NCI-H2081 (cell line): Measurements from ENCODE around the gene GPR15LG.

Experiments used
- DNase-seq, 2 experiments: peaks; one replicate each; lab custom pipeline; 2025; lab: John Stamatoyannopoulos, UW

Gene GPR15LG

DNA sequence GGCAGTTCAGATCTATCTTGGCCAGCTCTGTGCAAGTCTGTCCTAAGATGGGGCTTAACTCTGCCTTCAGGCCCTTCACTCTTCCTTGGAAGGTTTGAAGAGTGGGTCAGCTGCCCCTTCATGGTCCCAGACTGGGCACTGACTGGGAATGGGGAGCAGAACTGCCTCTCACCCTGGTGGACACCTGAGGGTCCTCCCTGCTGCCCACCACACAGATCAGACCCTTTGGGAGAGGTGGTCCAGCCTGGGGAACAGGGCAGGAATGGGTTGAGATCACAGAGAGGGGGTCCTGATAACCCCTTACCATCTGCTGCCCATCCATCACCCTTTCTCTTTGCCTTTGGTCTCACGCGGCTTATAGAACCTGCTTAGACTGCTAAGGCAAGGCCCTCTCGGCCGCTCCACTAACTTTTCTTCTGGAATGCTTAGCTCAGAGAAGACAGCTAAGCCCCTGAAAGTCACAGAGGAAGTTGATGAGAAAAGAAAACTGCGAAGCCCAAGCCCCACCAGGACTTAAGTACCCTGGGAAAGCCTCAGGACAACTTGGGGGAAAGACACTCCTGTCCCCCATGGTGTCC is 20.3 kb downstream of the GPR15LG start:
- DNase-seq = no peak

DNA sequence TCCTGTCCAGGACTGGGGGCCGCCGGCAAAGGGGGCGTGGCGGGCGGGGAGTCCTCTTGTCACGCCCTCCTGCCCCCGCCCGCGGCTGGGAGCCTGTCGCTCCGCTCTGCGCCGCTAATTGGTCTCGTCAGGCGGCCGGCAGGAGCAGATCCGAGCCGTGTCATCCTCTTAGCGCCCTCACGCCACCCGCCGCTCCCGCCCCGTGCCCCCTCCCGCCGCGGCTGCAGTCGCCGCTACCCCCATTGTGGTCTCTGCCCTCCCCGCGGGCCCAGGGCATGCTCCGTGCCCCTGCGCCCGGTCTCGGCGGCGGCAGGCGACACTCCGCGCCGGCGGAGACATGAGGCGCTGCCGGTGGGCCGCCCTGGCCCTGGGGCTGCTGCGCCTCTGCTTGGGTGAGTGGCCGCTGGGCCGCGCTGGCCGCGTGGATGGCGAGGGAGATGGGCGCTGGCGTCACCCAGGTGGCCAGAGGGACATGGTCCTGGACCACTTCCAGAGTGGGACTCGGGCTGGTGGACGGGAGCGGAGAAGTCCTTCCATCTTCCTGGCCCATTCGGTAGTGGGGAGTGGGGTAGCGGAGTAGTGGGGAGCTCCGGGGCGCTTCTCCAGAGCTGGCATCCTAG is 20.9 kb downstream of the GPR15LG start, which contains the start of gene CDHR1:
CDHR1 (plus strand) TSS at position 114 of the 620 bp plus-strand sequence; CDS start at position 338, 224 bp downstream.
- DNase-seq = peak in 1 of 2 experiments; percentile 21

DNA sequence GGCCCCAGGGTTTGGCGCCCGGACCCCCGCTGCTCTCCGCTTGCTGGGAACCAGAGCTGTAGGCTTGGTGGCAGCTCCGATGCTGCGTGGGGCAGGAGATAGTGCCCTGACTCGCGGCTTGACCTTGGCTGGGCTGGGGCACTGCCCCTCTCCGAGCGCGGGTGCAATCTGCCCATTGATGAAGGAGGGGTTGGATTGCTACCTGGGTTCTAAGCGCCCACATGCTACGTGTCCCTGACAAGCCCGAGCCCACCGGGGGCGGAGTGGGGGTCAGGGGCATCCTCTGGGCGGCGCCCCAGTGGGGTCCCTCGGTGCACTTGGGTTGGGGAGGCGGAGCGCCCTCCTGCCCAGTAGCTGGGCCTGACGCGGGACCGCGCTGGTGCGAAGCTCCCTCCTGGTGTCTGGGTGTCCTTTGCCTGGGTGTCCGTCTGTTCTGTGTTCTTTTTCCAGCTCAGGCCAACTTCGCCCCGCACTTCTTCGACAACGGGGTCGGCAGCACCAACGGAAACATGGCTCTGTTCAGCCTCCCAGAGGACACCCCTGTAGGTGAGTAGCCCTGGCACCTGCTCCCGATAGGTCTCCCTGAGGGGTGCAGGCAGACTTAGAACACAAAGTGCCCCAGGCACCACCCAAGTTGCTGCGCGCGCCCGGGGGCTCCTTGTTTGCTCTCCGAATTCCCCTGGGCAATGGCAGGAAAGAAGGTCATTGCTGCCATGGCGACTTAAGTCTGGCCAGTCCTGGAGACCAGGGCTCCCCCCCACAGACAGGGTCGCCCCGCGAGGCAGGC is 21.6 kb downstream of the GPR15LG start:
- DNase-seq = no peak

DNA sequence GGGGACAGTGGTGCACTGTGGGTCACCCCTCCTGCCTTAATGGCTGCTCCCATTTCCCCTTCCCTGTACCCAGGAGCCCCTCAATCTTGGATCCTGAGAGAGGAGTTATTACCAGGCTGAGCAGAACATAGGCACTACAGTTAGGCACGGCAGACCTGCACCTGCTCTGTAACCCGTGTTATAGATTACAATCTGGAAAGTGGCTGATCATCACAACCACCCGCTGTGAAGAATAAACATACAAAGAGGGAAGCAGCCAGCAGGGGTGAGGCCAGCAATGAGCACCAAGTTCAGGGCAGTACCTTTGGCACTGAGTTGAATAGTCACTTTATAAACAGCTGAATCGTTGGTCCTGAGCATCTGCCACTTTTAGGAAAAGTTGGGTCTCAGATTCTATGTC is 22.5 kb downstream of the GPR15LG start:
- DNase-seq = peak in 1 of 2 experiments; percentile 53

DNA sequence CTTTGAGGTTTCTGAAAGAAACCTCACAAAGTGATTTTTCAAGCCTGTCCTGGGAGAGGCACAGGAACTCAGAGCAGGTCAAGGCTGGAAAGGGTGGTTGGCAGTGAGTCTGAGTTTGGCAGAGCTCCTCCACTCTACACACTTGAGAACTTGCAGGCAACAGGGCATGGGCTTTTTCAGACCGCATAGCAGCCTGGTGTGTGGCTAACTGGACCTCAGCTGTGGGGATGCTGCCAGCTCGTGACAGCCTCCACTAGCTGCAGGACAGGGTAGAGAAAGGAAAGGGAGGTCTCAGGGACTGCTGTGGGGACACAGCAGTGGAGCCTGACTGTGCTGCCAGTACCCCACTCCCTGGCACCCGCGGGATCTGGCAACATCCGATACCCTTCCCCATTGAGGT is 23.3 kb downstream of the GPR15LG start:
- DNase-seq = no peak

DNA sequence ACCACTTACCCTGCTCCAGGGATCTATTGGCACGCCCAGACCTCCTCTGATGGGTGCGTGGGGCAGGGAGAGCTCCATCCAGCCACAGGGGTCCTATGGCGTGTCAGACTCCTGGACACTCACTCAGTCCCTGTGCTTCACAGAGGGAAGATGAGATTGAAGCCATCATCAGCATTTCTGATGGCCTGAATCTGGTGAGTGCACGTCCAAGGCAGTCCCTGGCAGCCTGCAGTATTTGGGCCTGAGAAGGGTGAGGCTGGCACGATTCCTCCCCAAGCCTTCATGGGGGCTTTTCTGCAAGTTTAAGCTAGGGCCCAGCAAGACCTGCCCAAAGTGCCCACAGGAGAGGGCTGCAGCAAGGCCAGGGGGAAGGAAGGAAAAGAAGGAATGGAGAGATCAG is 24.0 kb downstream of the GPR15LG start:
- DNase-seq = no peak

DNA sequence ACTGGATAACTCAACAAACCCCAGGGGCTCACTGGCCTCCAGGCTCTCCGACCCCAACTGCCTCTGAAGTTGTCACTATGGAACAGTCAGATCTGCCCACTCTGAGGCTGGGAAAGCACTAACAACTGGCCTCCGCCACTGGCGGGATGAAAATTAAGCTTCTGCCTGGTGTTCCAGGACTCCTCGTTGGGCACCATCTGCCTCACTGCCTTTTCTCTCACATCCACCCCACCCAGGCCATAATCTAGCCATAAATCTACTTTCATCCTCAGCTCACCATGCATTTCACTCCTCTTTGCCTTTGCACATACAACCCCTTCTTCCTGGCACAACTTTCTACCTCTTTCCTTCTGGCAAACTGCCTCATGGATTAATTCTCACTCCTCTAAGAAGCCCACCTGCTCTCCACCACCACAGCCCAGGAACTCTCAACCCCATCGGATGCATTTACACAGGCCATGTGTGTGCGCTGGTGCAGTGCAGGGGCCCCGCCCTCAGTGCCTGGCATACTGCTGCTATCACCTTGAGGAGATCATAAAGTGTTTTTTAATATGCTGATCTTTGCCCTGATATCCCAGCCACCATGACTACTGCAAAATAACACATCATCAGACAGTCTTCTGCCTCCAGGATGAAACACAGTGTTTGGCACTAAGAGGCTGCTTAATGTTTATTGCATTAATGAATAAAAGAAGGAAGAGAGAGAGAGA is 24.8 kb downstream of the GPR15LG start:
- no peak for DNase-seq

DNA sequence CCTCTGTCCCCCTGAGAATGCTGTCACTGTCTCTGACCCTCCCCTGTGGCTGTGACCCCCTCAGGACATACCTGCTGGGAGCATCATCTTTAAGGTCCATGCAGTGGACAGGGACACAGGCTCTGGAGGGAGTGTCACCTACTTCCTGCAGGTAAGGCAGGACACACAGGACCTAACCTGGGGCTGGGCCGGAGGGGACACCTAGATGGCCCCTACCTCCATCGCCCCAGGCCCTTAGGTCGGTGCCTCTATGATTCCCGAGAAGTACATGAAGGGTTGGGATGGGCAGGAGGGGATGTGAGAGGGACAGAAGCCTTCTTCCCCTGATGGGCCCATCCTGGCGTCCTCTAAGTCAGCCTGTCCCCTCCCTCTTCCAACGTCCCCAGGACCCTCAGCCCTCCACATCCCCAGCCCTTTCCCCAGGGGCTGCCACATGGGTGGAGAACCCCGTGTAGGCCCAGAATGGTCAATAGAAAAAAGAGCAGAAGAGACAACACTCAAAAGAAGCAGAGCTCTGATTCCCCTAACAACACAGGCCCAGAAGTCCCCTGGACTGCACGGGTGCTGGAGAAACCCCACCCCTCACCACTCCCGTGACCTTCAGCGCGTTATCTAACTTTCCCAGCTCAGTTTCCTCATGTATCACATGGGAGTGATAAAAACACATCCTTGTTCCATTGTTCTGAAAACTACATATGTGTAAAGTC is 27.1 kb downstream of the GPR15LG start:
- no peak for DNase-seq

DNA sequence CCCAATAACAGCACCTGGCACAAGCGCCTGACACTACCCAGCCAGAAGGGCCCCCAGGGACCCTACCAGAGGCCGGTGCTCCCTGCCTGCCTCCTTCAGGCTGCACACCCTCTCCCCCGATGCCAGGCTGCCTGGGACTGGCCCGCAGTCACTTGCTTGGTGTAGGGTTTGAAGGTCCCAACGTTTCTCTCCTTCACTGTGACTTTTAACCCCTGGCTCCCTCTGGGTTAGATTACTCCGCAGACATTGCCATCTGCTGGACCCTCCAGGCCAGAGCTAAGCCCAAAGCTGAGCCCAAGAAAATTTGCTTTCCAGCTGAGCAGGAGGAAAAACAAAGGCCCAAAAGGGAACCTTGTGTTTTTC is 27.6 kb downstream of the GPR15LG start:
- no peak for DNase-seq

DNA sequence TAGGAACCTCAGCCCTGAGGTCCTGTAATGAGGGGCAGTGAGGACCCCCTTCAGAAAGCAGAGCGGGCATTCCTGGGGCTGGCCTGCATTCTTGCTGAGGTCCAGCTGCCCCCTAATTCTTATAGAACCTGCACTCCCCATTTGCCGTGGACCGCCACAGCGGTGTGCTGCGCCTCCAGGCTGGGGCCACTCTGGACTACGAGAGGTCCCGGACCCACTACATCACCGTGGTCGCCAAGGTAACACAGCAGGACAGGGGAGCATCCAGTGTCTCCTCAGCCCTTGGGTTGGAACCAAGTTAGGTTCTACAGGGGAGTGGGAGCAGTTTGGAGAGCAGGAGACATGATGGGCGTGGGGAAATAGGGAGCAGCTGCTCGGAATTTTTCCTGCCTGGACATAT is 28.1 kb downstream of the GPR15LG start:
- no peak for DNase-seq

DNA sequence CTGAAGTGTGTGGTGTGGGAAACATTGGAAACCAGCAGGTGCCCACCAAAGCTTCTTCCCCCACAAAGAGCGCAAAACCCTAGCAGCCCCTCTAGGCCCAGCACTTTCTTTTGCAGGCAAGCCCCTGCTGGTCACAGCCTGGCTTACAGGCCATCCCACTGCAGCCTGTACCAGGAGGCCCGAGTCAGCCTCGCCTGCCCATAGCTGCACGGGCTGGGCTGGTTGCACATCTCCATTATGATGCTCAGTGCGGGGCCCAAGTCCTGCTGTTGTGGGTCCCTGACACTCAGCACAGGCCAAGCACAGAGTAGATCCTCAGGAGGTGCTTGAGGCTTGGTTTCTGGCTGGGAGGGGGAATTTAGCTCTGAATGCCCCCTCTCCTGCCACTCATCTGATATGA is 28.7 kb downstream of the GPR15LG start:
- DNase-seq = no peak

DNA sequence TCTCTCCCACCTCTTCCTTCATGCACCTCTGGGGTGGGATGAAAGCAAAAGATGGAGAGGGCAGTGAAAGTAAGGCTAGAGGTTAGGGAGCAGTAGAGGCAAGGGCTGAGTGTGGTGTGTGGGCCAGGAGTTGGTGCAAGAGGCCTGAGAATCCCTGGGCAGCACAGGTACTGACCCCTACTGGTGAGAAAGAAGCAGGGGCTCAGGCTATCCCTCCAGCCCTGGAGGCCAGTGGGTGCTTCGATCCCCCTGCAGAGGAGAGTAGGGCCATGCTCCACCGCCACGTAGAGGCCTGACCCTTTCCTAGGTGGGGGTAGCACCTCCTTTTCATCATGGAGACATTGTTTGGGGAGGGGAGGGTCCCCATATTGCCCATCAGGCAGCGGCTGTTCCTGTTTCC is 30.5 kb downstream of the GPR15LG start:
- no peak for DNase-seq

DNA sequence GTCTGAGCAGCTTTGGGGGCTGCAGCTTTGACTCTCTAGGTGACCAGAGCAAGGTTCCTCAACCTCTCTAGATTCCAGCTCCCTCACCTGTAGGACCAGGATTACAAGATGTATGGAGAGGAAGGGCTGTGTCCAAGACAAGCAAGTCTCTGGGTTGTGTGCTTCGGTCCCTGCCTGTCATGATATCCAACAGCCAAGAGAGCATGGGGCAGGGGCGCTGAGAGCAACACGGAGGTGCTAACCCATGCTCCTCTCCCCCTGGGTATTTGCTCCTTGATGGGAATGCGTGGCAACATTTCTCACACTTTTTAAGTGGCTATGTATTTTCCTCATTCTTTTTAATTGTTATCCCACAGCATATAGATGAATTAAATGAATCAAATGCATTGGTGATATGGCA is 31.0 kb downstream of the GPR15LG start:
- no peak for DNase-seq

DNA sequence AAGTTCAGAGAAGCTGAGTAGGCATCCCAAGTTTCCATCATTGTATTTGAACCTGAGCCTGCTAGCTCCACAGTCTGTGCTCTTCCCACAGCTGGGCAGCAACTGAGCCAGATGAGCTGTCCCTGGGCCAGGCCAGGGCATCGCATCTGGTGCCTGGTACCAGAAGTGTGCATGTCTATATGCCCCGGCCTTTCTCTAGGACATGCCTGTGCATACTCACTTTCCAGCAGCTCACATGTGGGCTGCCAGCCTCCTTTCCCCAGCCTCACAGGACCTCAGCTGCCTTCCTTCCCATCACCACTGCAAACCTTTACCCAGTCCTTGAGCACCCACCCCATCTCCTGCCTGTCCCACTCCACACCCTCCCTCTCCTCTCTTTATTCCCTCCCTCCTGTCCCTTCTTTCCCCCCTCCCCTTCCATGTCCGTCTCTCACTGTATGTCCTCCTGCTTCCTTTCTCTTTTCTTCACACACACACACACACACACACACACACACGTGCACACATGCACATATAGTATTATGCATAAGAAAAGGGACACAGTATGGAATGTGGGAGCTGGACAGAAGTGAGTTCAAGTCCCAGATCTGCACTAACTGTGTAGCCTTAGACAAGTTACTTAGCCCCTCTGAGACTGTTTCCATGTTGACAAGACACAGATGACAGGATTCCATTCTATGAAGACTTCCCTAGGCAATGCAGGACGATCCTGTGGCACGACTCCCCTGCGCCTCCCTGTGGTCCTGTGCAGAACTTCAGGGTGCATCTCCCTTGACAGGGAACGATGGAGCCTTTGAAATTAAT is 31.6 kb downstream of the GPR15LG start:
- peak; percentile 31 to 36 for DNase-seq

DNA sequence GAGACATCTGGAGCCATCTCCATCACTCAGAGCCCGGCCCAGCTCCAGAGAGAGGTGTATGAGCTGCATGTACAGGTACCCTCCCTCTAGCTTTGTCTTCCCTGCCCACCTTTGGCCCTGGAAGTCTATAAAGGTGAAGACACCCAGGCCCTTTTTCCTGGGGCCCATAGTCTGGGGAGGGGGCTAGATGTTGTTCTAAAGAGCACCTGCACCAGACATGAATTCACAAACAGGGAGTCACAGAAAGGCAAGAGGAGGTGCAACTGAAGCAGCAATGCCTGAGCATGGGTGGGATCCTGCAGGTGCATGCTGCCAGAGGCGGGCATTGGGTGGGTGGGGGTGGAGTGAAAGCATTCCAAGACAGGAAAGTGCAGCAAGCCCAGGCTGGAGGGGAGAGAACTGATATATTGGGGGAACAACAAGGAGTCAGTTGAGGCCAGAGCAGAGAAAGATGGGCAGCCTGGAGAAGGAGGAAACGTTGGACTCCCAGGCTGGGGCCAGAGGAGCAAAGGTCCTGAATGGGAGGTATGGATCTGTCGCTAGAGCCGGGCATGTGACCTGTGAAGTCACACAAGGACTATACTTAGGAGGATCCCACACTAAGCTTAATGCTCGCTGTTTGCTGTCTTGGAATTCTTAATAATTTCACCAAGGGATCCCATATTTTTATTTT is 32.4 kb downstream of the GPR15LG start:
- no peak for DNase-seq

DNA sequence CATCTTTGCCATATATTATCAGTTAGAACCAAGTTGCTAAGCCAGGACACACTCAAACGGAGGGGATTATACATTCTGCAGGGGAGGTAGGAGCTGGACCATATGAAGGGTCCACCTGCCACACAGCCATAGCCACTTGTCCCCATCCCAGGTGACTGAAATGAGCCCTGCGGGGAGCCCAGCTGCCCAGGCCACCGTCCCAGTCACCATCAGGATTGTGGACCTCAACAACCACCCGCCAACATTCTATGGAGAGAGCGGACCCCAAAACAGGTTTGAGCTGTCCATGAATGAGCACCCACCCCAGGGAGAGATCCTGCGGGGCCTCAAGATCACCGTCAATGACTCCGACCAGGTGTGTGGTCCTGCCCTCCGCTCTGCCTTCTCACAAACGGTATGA is 34.4 kb downstream of the GPR15LG start:
- DNase-seq = no peak

DNA sequence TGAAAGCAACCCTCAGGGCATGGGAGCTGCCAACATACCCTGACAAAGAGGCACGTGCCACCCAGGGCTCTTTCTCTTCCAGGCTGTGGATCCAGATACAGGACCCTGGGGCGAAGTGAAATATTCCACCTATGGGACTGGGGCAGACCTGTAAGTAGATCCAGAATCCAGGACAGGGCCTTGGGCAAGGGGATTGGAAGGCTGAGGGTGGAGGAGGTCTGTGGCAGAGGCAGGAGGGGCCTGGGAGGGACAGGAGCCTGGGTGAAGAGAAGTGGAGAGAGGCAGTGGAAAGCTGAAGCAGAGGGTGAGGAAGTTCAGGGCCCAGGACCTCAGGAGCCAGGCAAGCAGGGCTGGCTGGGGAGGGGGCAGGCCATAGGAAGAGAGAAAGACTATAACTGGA is 38.0 kb downstream of the GPR15LG start:
- no peak for DNase-seq

DNA sequence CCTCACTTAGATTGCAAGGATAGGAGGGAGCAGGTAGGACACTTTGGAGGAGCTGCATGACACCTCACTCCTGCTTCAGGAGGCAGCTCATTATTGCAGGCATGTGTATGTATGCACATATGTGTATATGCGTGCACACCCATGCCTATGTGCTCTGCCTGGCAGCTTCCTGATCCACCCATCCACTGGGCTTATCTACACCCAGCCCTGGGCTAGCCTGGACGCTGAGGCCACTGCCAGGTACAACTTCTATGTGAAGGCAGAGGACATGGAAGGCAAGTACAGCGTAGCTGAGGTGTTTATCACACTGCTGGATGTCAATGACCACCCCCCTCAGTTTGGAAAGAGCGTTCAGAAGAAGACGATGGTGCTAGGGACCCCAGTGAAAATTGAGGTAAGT is 38.4 kb downstream of the GPR15LG start:
- no peak for DNase-seq

DNA sequence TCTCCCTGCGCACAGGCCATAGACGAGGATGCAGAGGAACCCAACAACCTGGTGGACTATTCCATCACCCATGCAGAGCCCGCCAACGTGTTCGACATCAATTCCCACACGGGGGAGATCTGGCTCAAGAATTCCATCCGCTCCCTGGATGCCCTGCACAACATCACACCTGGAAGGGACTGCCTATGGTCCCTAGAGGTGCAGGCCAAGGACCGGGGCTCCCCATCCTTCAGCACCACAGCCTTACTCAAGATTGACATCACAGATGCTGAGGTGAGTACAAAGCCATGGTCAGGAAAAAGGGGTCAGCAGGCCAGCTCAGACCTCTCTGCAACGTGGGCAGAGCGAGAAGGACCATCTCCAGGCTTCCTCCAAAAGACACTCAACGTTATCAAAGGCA is 39.5 kb downstream of the GPR15LG start:
- no peak for DNase-seq

DNA sequence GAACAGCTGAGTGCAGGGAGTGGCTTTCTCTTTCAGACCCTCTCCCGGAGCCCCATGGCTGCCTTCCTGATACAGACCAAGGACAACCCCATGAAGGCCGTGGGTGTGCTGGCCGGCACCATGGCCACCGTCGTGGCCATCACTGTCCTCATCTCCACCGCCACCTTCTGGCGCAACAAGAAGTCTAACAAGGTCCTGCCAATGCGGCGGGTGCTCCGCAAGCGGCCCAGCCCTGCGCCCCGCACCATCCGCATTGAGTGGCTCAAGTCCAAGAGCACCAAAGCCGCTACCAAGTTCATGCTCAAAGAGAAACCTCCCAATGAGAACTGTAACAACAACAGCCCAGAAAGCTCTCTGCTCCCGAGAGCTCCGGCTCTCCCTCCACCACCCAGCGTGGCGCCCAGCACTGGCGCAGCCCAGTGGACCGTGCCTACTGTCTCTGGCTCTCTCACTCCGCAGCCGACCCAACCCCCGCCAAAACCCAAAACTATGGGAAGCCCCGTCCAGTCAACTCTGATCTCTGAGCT is 40.5 kb downstream of the GPR15LG start:
- no peak for DNase-seq
